B cell (primary cell): Measurements from ENCODE around the gene NTM. TPM values are rescaled to one million over a fixed set of nuclear protein-coding genes. Genes with fewer than 3 reads are reported as not detected.

ENCODE experiments used
- ATAC-seq: fragments of 200-7000 bp; cut with Tn5 transposase; one replicate; pipeline ENCODE4 v1.10.0; 2021; ENCODE audit warnings: low read depth, mild to moderate bottlenecking, moderate number of reproducible peaks, moderate library complexity
- CTCF ChIA-PET: fragments of 350-600 bp; sonication (Branson Sonifier 250); formaldehyde crosslinking; loops from one replicate; lab custom pipeline; 2021; ENCODE audit warnings: antibody characterized with exemption, inconsistent platforms; lab: Charles Lee
- POLR2A ChIA-PET: fragments of 350-600 bp; sonication (Branson Sonifier 250); formaldehyde crosslinking; loops from one replicate; lab custom pipeline; 2021; ENCODE audit warnings: antibody characterized with exemption; lab: Charles Lee
- DNase-seq: peaks from one replicate; pipeline ENCODE4 v3.0.0; 2013
- H2AFZ ChIP-seq: 2 replicates; pipeline ENCODE4 v1.6.1; 2012; ENCODE audit warnings: mild to moderate bottlenecking, low read depth, low read length; ENCODE audit not compliant: insufficient read depth, poor library complexity, severe bottlenecking
- H3K27ac ChIP-seq, 2 donors: 1 replicate in 1 of 2; 2 replicates in 1 of 2; pipeline ENCODE4 v1.5.1; 2012 to 2013; ENCODE audit warnings: low read length in 2 of 2, mild to moderate bottlenecking in 2 of 2, moderate library complexity in 1 of 2
- H3K27me3 ChIP-seq, 4 experiments: fragments of 200-600 bp in 1 of 4; sonication (generic) in 1 of 4; replicated peaks in 1 of 4; 1 replicate in 2 of 4; 2 replicates in 2 of 4; pipeline versions ENCODE4 v1.6.1 to v1.7.0; 2013 to 2016; ENCODE audit warnings: low read length in 3 of 4, mild to moderate bottlenecking in 2 of 4, mixed read lengths in 1 of 4, moderate library complexity in 1 of 4; ENCODE audit not compliant: insufficient read depth in 4 of 4, control insufficient read depth in 3 of 4; ENCODE audit errors: control extremely low read depth in 1 of 4
- H3K36me3 ChIP-seq, 2 experiments: replicated peaks in 1 of 2; 1 replicate in 1 of 2; 2 replicates in 1 of 2; pipeline versions ENCODE4 v1.6.1 to v1.7.1; 2013; ENCODE audit warnings: low read length in 1 of 2; ENCODE audit not compliant: insufficient read depth in 2 of 2, control insufficient read depth in 1 of 2; ENCODE audit errors: control extremely low read depth in 1 of 2, extremely low read depth in 1 of 2
- H3K4me1 ChIP-seq, 2 donors: fragments of 200-600 bp in 1 of 2; sonication (generic) in 1 of 2; 1 replicate in 1 of 2; 2 replicates in 1 of 2; pipeline versions ENCODE4 v1.5.1 to v1.6.1; 2013 to 2017; ENCODE audit warnings: low read length in 2 of 2; ENCODE audit not compliant: control insufficient read depth in 2 of 2, insufficient read depth in 2 of 2
- H3K4me2 ChIP-seq: replicated peaks from 2 replicates; pipeline ENCODE3; 2012; ENCODE audit warnings: mild to moderate bottlenecking, low read depth, low read length; ENCODE audit not compliant: poor library complexity, severe bottlenecking
- H3K4me3 ChIP-seq, 5 experiments: fragments of 200-600 bp in 1 of 5; sonication (generic) in 1 of 5; 1 replicate in 3 of 5; 2 replicates in 2 of 5; pipeline versions ENCODE4 v1.5.1 to v1.7.0; 2011 to 2016; ENCODE audit warnings: low read length in 4 of 5, mild to moderate bottlenecking in 4 of 5, low read depth in 2 of 5, control low read depth in 1 of 5, moderate library complexity in 1 of 5; ENCODE audit not compliant: insufficient read depth in 1 of 5; ENCODE audit errors: control extremely low read depth in 1 of 5, extremely low read depth in 1 of 5
- H3K79me2 ChIP-seq: fragments of 200-600 bp; sonication (generic); one replicate; pipeline ENCODE4 v1.6.0; 2016; ENCODE audit warnings: low read length; ENCODE audit not compliant: control insufficient read depth, insufficient read depth
- H3K9ac ChIP-seq: fragments of 200-600 bp; sonication (generic); 2 replicates; pipeline ENCODE4 v1.6.1; 2017; ENCODE audit warnings: mild to moderate bottlenecking, low read length, moderate library complexity
- H3K9me3 ChIP-seq, 3 donors: one replicate each; pipeline versions ENCODE4 v1.6.1 to v1.7.1; 2013; ENCODE audit warnings: low read length in 2 of 3; ENCODE audit not compliant: control insufficient read depth in 2 of 3, insufficient read depth in 1 of 3; ENCODE audit errors: control extremely low read depth in 1 of 3
- H4K20me1 ChIP-seq: 2 replicates; pipeline ENCODE4 v1.6.0; 2012; ENCODE audit warnings: mild to moderate bottlenecking, low read length; ENCODE audit not compliant: insufficient read depth, control insufficient read depth, poor library complexity, severe bottlenecking
- H3K27ac Mint-ChIP-seq: one replicate; pipeline ENCODE4 v1.8.0; 2021; ENCODE audit warnings: mixed read lengths
- H3K27me3 Mint-ChIP-seq: one replicate; pipeline ENCODE4 v1.8.0; 2021; ENCODE audit warnings: mixed read lengths
- H3K4me1 Mint-ChIP-seq: one replicate; pipeline ENCODE4 v1.8.0; 2021; ENCODE audit warnings: mixed read lengths
- H3K4me3 Mint-ChIP-seq: one replicate; pipeline ENCODE4 v1.8.0; 2021; ENCODE audit warnings: mixed read lengths
- H3K9me3 Mint-ChIP-seq: one replicate; pipeline ENCODE4 v1.8.0; 2022; ENCODE audit warnings: mixed read lengths; ENCODE audit not compliant: insufficient read depth
- EZH2 ChIP-seq: IDR thresholded peaks from 2 replicates; pipeline ENCODE4 v1.6.1; 2012; ENCODE audit warnings: borderline replicate concordance, low read depth, mild to moderate bottlenecking, moderate library complexity, low read length; ENCODE audit not compliant: insufficient read depth, poor library complexity, severe bottlenecking
- WGBS: methylation state at CpG from one replicate; pipeline ENCODE4 v1.1.5; 2013; ENCODE audit warnings: missing lambda C conversion rate; ENCODE audit not compliant: insufficient coverage; 5-methylcytosine and 5-hydroxymethylcytosine counted together
- intact Hi-C: fragments of 100-400 bp; cut with micrococcal nuclease; formaldehyde crosslinking; loops from one replicate; pipeline ENCODE4 v1.10.0; 2022
- polyA plus RNA-seq: library from polyadenylated mRNA; depleted of rRNA; stranded (reverse); fragments of >200 nt; gene quantifications from 2 replicates; pipeline ENCODE4 v1.2.3, GENCODE V29; 2012
- total RNA-seq, 2 donors: library from RNA; stranded (reverse); fragments of 120-200 nt in 1 of 2; gene quantifications; 1 replicate in 1 of 2; 2 replicates in 1 of 2; pipeline versions ENCODE4 v1.2.3 to v1.2.4, GENCODE V29; 2013 to 2022
- TF ChIP-seq, protein P1 (sequence below): fragments of 200-600 bp; IDR thresholded peaks from one replicate; pipeline ENCODE4 v1.8.0; 2022; ENCODE audit warnings: antibody characterized with exemption, mild to moderate bottlenecking

The NTM gene
- total and polyA plus RNA-seq, 2 donors (not counting 1 experiment from before 2014, with no cell fraction given), result not detected

- CTCF ChIA-PET, result no interaction called here
- intact Hi-C loops, result no loop called here
Measured at GRCh38 chr11:132056689-132057088, 686.3 kb downstream of the NTM start.

GRCh38 chr11:132057266-132057665 lies 686.9 kb downstream of the NTM start:
- no peak for TF ChIP-seq EZH2
- TF ChIP-seq, protein P1, sequence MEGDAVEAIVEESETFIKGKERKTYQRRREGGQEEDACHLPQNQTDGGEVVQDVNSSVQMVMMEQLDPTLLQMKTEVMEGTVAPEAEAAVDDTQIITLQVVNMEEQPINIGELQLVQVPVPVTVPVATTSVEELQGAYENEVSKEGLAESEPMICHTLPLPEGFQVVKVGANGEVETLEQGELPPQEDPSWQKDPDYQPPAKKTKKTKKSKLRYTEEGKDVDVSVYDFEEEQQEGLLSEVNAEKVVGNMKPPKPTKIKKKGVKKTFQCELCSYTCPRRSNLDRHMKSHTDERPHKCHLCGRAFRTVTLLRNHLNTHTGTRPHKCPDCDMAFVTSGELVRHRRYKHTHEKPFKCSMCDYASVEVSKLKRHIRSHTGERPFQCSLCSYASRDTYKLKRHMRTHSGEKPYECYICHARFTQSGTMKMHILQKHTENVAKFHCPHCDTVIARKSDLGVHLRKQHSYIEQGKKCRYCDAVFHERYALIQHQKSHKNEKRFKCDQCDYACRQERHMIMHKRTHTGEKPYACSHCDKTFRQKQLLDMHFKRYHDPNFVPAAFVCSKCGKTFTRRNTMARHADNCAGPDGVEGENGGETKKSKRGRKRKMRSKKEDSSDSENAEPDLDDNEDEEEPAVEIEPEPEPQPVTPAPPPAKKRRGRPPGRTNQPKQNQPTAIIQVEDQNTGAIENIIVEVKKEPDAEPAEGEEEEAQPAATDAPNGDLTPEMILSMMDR, result no peak
- Histone ChIP-seq H3K79me2 (no peaks in the 10 kb centered on the region), H4K20me1 (no peaks in the 10 kb centered on the region), H3K27me3 (no peaks in the 10 kb centered on the region), H3K4me1 (no peaks in the 10 kb centered on the region), H3K9ac (no peak overlapping the region), H3K27ac (no peak overlapping the region), H2AFZ (no peak overlapping the region), H3K4me2 (no peak overlapping the region), H3K36me3 (no peaks in the 10 kb centered on the region), H3K4me3 (no peak overlapping the region), H3K9me3 (peaks cover 0 to 4% (median 0%) of the 10 kb centered on the region in 3 donors)
- ChIA-PET POLR2A (no interaction called here), CTCF (no interaction called here)
- DNase-seq (no peak), ATAC-seq (no peak)
- no peak overlapping the region for H3K4me3 Mint-ChIP-seq
- H3K27ac Mint-ChIP-seq, result no peak overlapping the region
- no peaks in the 10 kb centered on the region for H3K9me3 Mint-ChIP-seq
- intact Hi-C loops, result no loop called here
- H3K27me3 Mint-ChIP-seq, result no peaks in the 10 kb centered on the region
- WGBS, result 93% methylated on average over 2 of the region's 3 CpGs
- no peaks in the 10 kb centered on the region for H3K4me1 Mint-ChIP-seq

More at GRCh38 chr11:132056689-132057088, 686.3 kb downstream of the NTM start:
- Histone ChIP-seq H4K20me1 (no peaks in the 10 kb centered on the region), H3K36me3 (no peaks in the 10 kb centered on the region), H3K9ac (no peak overlapping the region), H3K4me1 (no peaks in the 10 kb centered on the region), H3K4me3 (no peak overlapping the region), H3K27ac (no peak overlapping the region), H3K4me2 (no peak overlapping the region), H3K9me3 (peaks cover 0 to 4% (median 0%) of the 10 kb centered on the region in 3 donors), H2AFZ (no peak overlapping the region), H3K79me2 (no peaks in the 10 kb centered on the region), H3K27me3 (no peaks in the 10 kb centered on the region)
- TF ChIP-seq EZH2, result no peak
- TF ChIP-seq, protein P1, result no peak
- DNase-seq, result no peak
- 53% methylated on average over 2 of the region's 6 CpGs for WGBS
- no peak overlapping the region for H3K4me3 Mint-ChIP-seq
- POLR2A ChIA-PET, result no interaction called here
- H3K9me3 Mint-ChIP-seq, result no peaks in the 10 kb centered on the region
- H3K27me3 Mint-ChIP-seq, result no peaks in the 10 kb centered on the region
- H3K27ac Mint-ChIP-seq, result no peak overlapping the region
- no peaks in the 10 kb centered on the region for H3K4me1 Mint-ChIP-seq
- no peak for ATAC-seq
